Measurements from ENCODE around the gene PACC1.

PACC1 gene

DNA sequence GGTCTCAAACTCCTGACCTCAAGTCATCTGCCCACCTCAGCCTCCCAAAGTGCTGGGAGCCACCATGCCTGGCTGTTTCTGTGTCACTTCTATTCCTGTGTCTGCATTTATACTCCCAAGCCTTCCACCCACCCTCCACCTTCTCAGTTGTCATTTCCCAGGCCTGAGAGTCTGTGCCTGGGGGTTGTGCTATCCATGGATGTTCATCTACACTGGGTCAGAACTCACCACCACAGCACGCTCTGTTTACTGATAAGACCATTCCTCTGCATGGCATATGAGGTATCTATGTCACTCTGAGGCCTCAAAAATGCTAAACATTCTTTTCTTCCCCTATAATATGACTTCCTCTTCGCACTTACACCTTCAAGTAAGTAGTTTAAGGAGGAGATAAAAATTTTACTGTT lies 24.1 kb upstream of the PACC1 start:
- no peak for DNase-seq (ENCODE audit: low read depth in 2 of 2)

DNA sequence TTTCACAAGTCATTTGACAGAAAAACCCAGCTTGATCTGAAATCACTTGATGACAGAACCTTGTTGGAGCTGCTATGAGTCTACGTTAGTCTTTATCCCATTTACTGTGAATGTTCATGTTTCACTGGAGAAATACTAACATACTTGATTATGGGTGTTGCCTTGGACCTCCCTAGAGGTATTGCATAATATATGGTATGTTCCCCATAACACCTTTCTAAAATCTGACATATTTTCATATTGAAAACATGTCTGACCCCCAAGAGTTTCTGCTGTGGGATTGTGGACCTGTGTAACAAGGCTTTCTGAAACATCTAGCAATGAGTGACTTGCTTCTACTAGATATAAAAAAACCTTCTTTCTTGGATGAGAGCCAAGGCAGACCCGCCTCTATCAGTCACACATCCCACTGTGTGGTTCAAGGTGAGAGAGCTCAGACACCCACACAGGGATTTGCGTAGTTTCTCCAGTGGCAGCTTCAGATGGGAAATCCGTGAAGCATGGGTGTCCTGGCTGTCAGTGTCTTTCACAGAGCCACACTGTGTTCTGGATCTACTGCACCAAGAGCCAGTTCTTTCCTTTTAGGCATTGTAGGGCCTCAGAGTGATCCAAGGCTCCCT lies 22.6 kb upstream of the PACC1 start:
- no peak for DNase-seq (ENCODE audit: low read depth in 2 of 2)

DNA sequence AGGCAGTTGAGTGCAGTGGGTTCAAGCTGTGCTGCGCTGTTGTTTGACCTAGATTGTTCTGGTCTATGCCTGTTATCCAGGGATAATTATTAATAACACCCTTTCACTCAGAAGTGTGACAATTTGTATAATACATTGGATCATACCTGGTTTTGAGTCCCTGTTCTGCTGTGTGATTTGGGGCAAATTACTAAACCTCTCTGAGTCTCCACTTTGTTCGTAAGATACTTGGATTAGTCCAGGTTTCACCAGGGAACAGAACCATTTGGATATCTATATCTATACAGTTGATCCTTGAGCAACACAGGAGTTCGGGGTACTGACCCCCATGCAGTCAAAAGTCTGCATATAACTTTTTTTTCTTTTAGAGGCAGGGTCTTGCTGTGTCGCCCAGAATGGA lies 20.3 kb upstream of the PACC1 start:
- DNase-seq (ENCODE audit: low read depth in 2 of 2), result no peak

DNA sequence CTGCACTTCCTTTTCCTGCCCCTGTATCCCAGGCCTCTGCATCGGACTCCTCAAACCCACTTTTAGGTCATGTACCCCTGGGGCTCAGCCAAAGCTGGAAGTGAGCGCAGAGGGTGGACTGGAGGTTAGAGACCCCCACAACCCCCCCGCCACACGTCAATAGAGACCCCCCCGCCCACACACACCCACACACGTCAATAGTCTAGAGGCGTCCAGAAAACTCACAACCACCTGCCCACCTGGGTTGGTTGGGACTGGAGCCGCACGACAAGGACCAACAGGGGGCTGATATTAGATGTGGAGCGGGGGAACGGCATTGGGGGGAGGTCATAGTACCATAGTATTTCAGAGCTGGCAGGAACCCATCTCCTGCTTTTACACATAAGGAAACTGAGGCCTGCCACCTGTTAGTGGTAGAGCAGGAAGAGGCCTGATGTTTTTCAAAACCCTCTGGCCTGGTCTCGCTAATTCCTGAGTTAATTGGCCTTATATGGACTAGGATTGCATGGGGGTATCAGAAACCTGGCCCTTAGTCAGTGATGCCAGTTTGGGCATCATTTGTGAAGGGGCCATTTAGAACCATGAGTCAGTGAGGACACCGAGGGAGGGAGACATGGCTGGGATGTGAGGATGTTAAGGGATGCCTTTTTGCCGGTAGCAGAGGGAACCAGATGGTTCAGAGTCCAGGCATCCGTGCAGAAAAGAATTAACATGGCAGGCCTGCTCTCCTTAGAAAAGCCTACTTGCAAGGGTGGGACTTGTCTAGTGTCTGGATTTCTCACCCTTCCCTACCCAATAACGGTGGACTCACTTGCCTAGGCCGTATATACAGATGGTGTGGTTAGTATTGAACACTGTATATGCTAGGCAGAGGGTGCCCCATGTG lies 19.1 kb upstream of the PACC1 start:
- no peak for DNase-seq (ENCODE audit: low read depth in 2 of 2)

- DNase-seq (ENCODE audit: low read depth in 2 of 2), result peak in 1 of 2 donors; percentile 33
These were observed 18.2 kb upstream of the PACC1 start, which contains the start of gene NENF for GRCh38 chr1:212432661-212433576. Gene NENF (plus strand): TSS chr1:212432920. CDS start chr1:212432944, 24 bp downstream.

GRCh38 chr1:212432272-212432660 lies 17.6 kb upstream of the PACC1 start:
- DNase-seq (ENCODE audit: low read depth in 2 of 2), result no peak

- no peak for DNase-seq (ENCODE audit: low read depth in 2 of 2)
These were observed 17.0 kb upstream of the PACC1 start for GRCh38 chr1:212431644-212432043.

DNA sequence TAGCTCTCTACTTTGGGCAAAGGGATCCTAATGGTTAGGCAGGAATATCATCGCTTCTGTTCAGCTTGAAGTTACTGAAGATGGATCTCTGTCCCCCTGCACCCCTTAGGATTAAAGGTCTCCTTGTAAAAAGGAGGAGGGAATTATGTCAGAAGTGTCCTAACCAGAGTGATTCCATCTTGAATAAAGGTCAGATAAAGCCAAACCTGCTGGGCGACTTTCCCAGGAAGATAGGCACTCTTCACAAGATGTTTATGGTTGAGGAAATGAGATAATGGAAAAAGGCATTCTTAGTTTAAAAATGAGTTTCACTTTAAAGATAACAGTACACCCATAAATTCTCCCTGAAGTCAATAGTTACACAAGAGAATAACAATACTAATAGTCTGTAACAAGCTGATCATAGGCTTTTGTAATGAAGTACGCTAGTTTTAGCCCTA lies 16.3 kb upstream of the PACC1 start:
- DNase-seq (ENCODE audit: low read depth in 2 of 2), result no peak

- no peak for DNase-seq (ENCODE audit: low read depth in 2 of 2)
These were observed 15.7 kb upstream of the PACC1 start for GRCh38 chr1:212430416-212430815.

GRCh38 chr1:212428496-212428895 lies 13.8 kb upstream of the PACC1 start:
- DNase-seq (ENCODE audit: low read depth in 2 of 2), result no peak

GRCh38 chr1:212423879-212424278 lies 9.2 kb upstream of the PACC1 start:
- DNase-seq (ENCODE audit: low read depth in 2 of 2), result no peak

DNA sequence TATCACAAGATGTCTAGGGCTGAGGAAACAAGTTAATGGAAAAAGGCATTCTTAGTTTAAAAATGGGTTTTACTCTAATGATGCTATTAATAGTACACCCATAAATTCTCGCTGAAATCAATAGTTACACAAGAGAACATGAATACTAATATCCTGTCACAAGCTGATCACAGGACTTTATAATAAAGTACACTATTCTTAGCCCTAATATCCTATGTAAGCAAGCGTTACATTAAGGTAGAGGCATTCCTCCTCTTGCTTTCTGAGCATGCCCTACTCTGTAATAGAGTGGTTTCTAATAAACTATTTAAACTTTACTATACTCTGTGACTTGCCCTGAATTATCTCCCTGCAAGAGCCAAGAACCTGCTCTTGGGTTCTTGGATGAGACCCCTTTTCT lies 6.5 kb upstream of the PACC1 start:
- DNase-seq (ENCODE audit: low read depth in 2 of 2), result no peak

DNA sequence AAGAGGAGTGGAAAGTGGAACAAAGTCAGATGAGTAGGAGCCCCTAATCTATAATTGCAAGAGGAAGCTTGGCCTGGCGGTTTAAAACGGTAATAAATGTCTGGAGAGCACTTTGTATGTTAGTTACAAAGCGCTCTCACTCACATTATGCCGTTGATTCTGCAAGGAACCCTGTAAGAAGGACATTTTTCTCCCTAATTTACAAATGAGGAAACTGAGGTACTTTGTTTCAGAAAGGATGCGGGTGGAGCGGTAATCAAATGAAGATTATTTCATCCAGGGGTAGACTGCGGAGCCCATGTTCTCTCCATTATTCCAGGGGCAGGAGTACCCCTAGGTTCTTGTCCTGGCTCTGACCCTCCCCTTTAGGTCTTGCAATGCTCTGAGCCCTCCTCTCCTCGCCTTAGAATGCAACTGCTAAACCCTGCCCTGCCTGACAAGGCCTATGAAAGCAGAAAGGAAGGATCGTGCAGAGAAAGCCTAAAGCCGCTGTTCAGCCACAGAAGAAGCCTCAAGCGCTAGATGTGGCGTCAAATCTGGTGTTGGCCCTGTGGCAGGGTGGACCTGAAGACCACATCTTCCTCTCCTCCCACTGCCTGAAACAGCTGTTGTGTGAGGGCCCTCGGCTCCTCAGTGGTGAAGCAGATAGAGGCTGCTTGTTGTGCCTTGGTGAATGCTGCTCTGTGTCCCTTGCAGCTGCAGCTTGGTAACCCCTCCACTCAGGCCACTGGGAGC lies 588 bp upstream of the PACC1 start:
- no peak for DNase-seq (ENCODE audit: low read depth in 2 of 2)

GRCh38 chr1:212413902-212414327 lies 771 bp downstream of the PACC1 start:
- DNase-seq (ENCODE audit: low read depth in 2 of 2), result no peak

GRCh38 chr1:212412374-212412773 lies 2.3 kb downstream of the PACC1 start:
- DNase-seq (ENCODE audit: low read depth in 2 of 2), result no peak

GRCh38 chr1:212410231-212410820 lies 4.4 kb downstream of the PACC1 start:
- no peak for DNase-seq (ENCODE audit: low read depth in 2 of 2)

- DNase-seq (ENCODE audit: low read depth in 2 of 2), result no peak
These were observed 11.9 kb downstream of the PACC1 start for GRCh38 chr1:212402666-212403321.

- no peak for DNase-seq (ENCODE audit: low read depth in 2 of 2)
These were observed 12.7 kb downstream of the PACC1 start for GRCh38 chr1:212401838-212402582.

DNA sequence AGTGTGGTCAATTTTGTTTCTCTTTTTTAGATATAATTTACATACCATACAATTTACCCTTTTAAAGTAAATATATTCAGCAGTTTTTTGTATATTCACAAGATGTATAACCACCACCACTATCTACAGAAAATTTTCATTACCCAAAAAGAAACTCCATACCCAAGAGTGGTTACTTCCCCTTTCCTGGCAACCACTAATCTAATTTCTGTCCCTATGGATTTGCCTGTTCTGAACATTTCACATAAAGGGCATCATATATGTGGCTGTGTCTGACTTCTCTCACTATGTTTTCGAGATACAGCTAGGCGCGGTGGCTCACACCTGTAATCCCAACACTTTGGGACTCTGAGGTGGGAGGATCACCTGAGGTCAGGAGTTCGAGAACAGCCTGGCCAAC lies 13.6 kb downstream of the PACC1 start:
- no peak for DNase-seq (ENCODE audit: low read depth in 2 of 2)

DNA sequence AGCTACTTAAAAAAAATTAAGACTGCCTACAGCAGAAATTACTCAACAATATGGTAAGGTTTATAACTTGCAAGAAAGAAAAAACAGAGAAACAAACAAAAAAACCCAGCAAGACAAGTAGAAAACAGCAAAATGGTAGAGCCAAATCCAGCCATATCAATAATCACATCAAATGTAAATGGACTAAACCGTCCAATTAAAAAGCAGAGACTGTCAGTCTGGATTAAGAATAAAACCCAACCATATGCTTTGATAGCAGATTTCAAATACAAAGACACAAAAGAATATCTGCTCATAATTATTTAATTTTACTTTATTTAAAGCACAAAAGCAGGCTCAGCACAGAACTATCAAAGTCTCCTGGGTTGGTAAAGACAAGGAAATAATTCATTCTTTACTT lies 17.5 kb downstream of the PACC1 start:
- DNase-seq (ENCODE audit: low read depth in 2 of 2), result no peak

Measured in activated CD8-positive, alpha-beta memory T cell treated with anti-CD3 and anti-CD28 coated beads for 4 hours (primary cell).